ENCODE results near the gene C9orf43. TPM values are rescaled to one million over a fixed set of nuclear protein-coding genes. Genes with fewer than 3 reads are reported as not detected.

Gene C9orf43
- total and polyA plus RNA-seq, 9 of the 15 experiments (the other 6 are each of a cell fraction or from before 2014, with no cell fraction given), result 0.21 to 0.58 (median 0.33) TPM

DNA sequence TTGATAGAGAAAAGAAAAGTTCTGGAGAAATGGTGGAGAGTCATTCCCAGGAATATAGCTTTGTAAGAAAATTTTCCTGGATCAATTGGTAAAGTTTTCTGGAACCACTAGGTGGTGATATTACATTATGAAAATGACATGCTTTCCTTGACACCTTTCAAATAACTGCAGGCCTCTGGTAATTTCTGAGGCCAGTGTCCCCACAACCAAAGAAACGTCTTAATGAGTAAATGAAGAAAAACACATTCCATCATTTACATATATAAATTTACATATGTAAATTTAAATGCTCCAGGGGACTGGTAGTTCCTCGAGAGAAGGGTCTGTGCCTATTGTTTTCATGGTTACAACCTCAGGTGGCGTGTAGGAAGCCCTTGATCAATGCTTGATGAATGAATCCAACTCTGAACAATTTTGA is 35.8 kb downstream of the C9orf43 start (continued):
- TF ChIP-seq, protein P1, sequence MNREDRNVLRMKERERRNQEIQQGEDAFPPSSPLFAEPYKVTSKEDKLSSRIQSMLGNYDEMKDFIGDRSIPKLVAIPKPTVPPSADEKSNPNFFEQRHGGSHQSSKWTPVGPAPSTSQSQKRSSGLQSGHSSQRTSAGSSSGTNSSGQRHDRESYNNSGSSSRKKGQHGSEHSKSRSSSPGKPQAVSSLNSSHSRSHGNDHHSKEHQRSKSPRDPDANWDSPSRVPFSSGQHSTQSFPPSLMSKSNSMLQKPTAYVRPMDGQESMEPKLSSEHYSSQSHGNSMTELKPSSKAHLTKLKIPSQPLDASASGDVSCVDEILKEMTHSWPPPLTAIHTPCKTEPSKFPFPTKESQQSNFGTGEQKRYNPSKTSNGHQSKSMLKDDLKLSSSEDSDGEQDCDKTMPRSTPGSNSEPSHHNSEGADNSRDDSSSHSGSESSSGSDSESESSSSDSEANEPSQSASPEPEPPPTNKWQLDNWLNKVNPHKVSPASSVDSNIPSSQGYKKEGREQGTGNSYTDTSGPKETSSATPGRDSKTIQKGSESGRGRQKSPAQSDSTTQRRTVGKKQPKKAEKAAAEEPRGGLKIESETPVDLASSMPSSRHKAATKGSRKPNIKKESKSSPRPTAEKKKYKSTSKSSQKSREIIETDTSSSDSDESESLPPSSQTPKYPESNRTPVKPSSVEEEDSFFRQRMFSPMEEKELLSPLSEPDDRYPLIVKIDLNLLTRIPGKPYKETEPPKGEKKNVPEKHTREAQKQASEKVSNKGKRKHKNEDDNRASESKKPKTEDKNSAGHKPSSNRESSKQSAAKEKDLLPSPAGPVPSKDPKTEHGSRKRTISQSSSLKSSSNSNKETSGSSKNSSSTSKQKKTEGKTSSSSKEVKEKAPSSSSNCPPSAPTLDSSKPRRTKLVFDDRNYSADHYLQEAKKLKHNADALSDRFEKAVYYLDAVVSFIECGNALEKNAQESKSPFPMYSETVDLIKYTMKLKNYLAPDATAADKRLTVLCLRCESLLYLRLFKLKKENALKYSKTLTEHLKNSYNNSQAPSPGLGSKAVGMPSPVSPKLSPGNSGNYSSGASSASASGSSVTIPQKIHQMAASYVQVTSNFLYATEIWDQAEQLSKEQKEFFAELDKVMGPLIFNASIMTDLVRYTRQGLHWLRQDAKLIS (CRISPR knock-in tag; IDR thresholded peaks at IDR 0.05), result no peak
- peak; percentile 69 for TF ChIP-seq SMC3 (conservative IDR thresholded peaks at IDR 0.05; ENCODE audit: insufficient read depth, low read depth, low read length)
- TF ChIP-seq, protein P2, sequence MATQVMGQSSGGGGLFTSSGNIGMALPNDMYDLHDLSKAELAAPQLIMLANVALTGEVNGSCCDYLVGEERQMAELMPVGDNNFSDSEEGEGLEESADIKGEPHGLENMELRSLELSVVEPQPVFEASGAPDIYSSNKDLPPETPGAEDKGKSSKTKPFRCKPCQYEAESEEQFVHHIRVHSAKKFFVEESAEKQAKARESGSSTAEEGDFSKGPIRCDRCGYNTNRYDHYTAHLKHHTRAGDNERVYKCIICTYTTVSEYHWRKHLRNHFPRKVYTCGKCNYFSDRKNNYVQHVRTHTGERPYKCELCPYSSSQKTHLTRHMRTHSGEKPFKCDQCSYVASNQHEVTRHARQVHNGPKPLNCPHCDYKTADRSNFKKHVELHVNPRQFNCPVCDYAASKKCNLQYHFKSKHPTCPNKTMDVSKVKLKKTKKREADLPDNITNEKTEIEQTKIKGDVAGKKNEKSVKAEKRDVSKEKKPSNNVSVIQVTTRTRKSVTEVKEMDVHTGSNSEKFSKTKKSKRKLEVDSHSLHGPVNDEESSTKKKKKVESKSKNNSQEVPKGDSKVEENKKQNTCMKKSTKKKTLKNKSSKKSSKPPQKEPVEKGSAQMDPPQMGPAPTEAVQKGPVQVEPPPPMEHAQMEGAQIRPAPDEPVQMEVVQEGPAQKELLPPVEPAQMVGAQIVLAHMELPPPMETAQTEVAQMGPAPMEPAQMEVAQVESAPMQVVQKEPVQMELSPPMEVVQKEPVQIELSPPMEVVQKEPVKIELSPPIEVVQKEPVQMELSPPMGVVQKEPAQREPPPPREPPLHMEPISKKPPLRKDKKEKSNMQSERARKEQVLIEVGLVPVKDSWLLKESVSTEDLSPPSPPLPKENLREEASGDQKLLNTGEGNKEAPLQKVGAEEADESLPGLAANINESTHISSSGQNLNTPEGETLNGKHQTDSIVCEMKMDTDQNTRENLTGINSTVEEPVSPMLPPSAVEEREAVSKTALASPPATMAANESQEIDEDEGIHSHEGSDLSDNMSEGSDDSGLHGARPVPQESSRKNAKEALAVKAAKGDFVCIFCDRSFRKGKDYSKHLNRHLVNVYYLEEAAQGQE (IDR thresholded peaks at IDR 0.05; ENCODE audit: borderline replicate concordance), result peak; percentile 88
- TF ChIP-seq, protein P2 (CRISPR knock-in tag; IDR thresholded peaks at IDR 0.05; ENCODE audit: low read depth), result no peak
- TF ChIP-seq, protein P3, sequence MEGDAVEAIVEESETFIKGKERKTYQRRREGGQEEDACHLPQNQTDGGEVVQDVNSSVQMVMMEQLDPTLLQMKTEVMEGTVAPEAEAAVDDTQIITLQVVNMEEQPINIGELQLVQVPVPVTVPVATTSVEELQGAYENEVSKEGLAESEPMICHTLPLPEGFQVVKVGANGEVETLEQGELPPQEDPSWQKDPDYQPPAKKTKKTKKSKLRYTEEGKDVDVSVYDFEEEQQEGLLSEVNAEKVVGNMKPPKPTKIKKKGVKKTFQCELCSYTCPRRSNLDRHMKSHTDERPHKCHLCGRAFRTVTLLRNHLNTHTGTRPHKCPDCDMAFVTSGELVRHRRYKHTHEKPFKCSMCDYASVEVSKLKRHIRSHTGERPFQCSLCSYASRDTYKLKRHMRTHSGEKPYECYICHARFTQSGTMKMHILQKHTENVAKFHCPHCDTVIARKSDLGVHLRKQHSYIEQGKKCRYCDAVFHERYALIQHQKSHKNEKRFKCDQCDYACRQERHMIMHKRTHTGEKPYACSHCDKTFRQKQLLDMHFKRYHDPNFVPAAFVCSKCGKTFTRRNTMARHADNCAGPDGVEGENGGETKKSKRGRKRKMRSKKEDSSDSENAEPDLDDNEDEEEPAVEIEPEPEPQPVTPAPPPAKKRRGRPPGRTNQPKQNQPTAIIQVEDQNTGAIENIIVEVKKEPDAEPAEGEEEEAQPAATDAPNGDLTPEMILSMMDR (IDR thresholded peaks at IDR 0.05 in 2 of 3, conservative IDR thresholded peaks at IDR 0.05 in 1 of 3; ENCODE audit: insufficient read depth in 2 of 3, low read depth in 1 of 3, low read length in 3 of 3), result peak; percentile 40 to 83 (median 53); a peak in 4 of 6 replicates
